Neural cell (in vitro differentiated cells): Measurements from ENCODE around the gene ADGRB3. TPM values are rescaled to one million over a fixed set of nuclear protein-coding genes. Genes with fewer than 3 reads are reported as not detected.

Experiments
- H2AFZ ChIP-seq: fragments of 200-600, 300-800 bp; sonication (generic), shearing (Covaris generic); 2 replicates; pipeline ENCODE4 v1.6.0; 2014; ENCODE audit warnings: low read depth, mild to moderate bottlenecking, antibody characterized with exemption, low read length, moderate library complexity
- H3F3A ChIP-seq: fragments of 200-600 bp; shearing (Covaris generic); 2 replicates; pipeline ENCODE4 v1.6.1; 2016; ENCODE audit warnings: mild to moderate bottlenecking, moderate library complexity, mixed read lengths, antibody characterized with exemption, low read length; ENCODE audit not compliant: insufficient read depth, poor library complexity, severe bottlenecking
- H3K27ac ChIP-seq: fragments of 200-600, 300-800 bp; sonication (generic), shearing (Covaris generic); 2 replicates; pipeline ENCODE4 v1.5.1; 2014; ENCODE audit warnings: mild to moderate bottlenecking, low read length, moderate library complexity
- H3K27me3 ChIP-seq: fragments of 300-800, 200-600 bp; sonication (generic), shearing (Covaris generic); 2 replicates; pipeline ENCODE4 v1.6.0; 2014; ENCODE audit warnings: mild to moderate bottlenecking, low read depth, low read length, moderate library complexity; ENCODE audit not compliant: insufficient read depth
- H3K36me3 ChIP-seq: fragments of 300-800, 200-600 bp; sonication (generic), shearing (Covaris generic); 2 replicates; pipeline ENCODE4 v1.5.1; 2014; ENCODE audit warnings: mild to moderate bottlenecking, antibody characterized with exemption, low read length, moderate library complexity; ENCODE audit not compliant: insufficient read depth
- H3K4me2 ChIP-seq: fragments of 300-800, 200-600 bp; sonication (generic), shearing (Covaris generic); 2 replicates; pipeline ENCODE4 v1.6.0; 2014; ENCODE audit warnings: mild to moderate bottlenecking, low read length
- H3K4me3 ChIP-seq: fragments of 300-800, 200-600 bp; sonication (generic), shearing (Covaris generic); 2 replicates; pipeline ENCODE4 v1.5.1; 2014; ENCODE audit warnings: mild to moderate bottlenecking, low read length, moderate library complexity
- H3K79me2 ChIP-seq: fragments of 200-600 bp; shearing (Covaris generic); replicated peaks from 2 replicates; pipeline ENCODE4 v1.6.0; 2014; ENCODE audit warnings: mild to moderate bottlenecking, low read length, moderate library complexity; ENCODE audit not compliant: insufficient read depth
- H3K9ac ChIP-seq: fragments of 300-800, 200-600 bp; sonication (generic), shearing (Covaris generic); 2 replicates; pipeline ENCODE4 v1.6.1; 2016; ENCODE audit warnings: mild to moderate bottlenecking, low read length, mixed read lengths
- H3K9me2 ChIP-seq: fragments of 200-600 bp; shearing (Covaris generic); 2 replicates; pipeline ENCODE4 v1.6.1; 2016; ENCODE audit warnings: mild to moderate bottlenecking, low read length, mixed read lengths; ENCODE audit not compliant: insufficient read depth
- H3K9me3 ChIP-seq: fragments of 200-600, 300-800 bp; sonication (generic), shearing (Covaris generic); 2 replicates; pipeline ENCODE4 v1.6.1; 2016; ENCODE audit warnings: mild to moderate bottlenecking, mixed run types, low read length, moderate library complexity, mixed read lengths
- H4K20me1 ChIP-seq: fragments of 200-600 bp; shearing (Covaris generic); 2 replicates; pipeline ENCODE4 v1.6.1; 2016; ENCODE audit warnings: mild to moderate bottlenecking, mixed run types; ENCODE audit not compliant: insufficient read depth
- CTCF ChIP-seq: fragments of 450-650 bp; IDR thresholded peaks from 2 replicates; pipeline ENCODE4 v1.5.1; 2014; ENCODE audit warnings: antibody characterized with exemption, mild to moderate bottlenecking, moderate library complexity; ENCODE audit not compliant: poor library complexity, severe bottlenecking
- EP300 ChIP-seq: fragments of 450-650 bp; conservative IDR thresholded peaks from 2 replicates; pipeline ENCODE4 v1.6.1; 2014; ENCODE audit warnings: antibody characterized with exemption, mild to moderate bottlenecking, moderate library complexity; ENCODE audit not compliant: poor library complexity, severe bottlenecking
- EZH2 ChIP-seq: fragments of 200-600, 300-800 bp; shearing (Covaris generic), sonication (generic); IDR thresholded peaks from 2 replicates; pipeline ENCODE4 v1.6.1; 2014; ENCODE audit warnings: antibody characterized with exemption, low read length, borderline replicate concordance, mild to moderate bottlenecking; ENCODE audit not compliant: insufficient read depth, poor library complexity, severe bottlenecking
- MXI1 ChIP-seq: fragments of 450-650 bp; conservative IDR thresholded peaks from 2 replicates; pipeline ENCODE4 v1.6.1; 2014; ENCODE audit warnings: antibody characterized with exemption, mild to moderate bottlenecking; ENCODE audit not compliant: poor library complexity, severe bottlenecking
- POLR2AphosphoS5 ChIP-seq: IDR thresholded peaks from 2 replicates; pipeline ENCODE4 v1.6.1; 2012
- RAD21 ChIP-seq: fragments of 450-650 bp; conservative IDR thresholded peaks from 2 replicates; pipeline ENCODE4 v1.6.1; 2014; ENCODE audit warnings: antibody characterized with exemption, mild to moderate bottlenecking, moderate library complexity
- REST ChIP-seq: IDR thresholded peaks from 2 replicates; pipeline ENCODE4 v1.6.1; 2012; ENCODE audit warnings: borderline replicate concordance
- SMC3 ChIP-seq: fragments of 450-650 bp; conservative IDR thresholded peaks from 2 replicates; pipeline ENCODE4 v1.6.1; 2014; ENCODE audit warnings: antibody characterized with exemption, mild to moderate bottlenecking, moderate library complexity; ENCODE audit not compliant: poor library complexity
- TAF1 ChIP-seq: IDR thresholded peaks from 2 replicates; pipeline ENCODE4 v1.6.1; 2012; ENCODE audit warnings: low read depth
- polyA plus RNA-seq: library from polyadenylated mRNA; depleted of rRNA; stranded (reverse); fragments of >200 nt; gene quantifications from 2 replicates; pipeline ENCODE4 v1.2.3, GENCODE V29; 2014

ADGRB3 gene
- polyA plus RNA-seq, 1 donor from 2014 or later = 66.5 TPM

GRCh38 chr6:69086689-69087088 is 451.6 kb downstream of the ADGRB3 start:
- H3K9me3 ChIP-seq = no peaks in the 10 kb centered on the region
- no peaks in the 10 kb centered on the region for H3K27me3 ChIP-seq
- no peaks in the 10 kb centered on the region for H3K9me2 ChIP-seq

GRCh38 chr6:69089539-69089938 is 454.5 kb downstream of the ADGRB3 start:
- Histone ChIP-seq H3K27me3 (no peaks in the 10 kb centered on the region), H3K9me2 (no peaks in the 10 kb centered on the region), H3K27ac (no peak overlapping the region), H4K20me1 (no peaks in the 10 kb centered on the region), H2AFZ (no peak overlapping the region), H3K4me3 (no peak overlapping the region), H3K9me3 (no peaks in the 10 kb centered on the region), H3F3A (no peaks in the 10 kb centered on the region), H3K4me2 (no peak overlapping the region), H3K79me2 (no peaks in the 10 kb centered on the region), H3K9ac (no peak overlapping the region), H3K36me3 (no peaks in the 10 kb centered on the region)
- TF ChIP-seq MXI1 (no peak), RAD21 (no peak), CTCF (no peak), EP300 (no peak), SMC3 (no peak), EZH2 (no peak), POLR2AphosphoS5 (no peak)

More at GRCh38 chr6:69086689-69087088, 451.6 kb downstream of the ADGRB3 start:
- no peak for TF ChIP-seq POLR2AphosphoS5
- TF ChIP-seq RAD21 = no peak
- TF ChIP-seq SMC3 = no peak
- TF ChIP-seq CTCF = no peak
- TF ChIP-seq MXI1 = no peak
- no peak for TF ChIP-seq TAF1
- TF ChIP-seq REST = no peak
- no peak for TF ChIP-seq EP300
- no peak for TF ChIP-seq EZH2
- Histone ChIP-seq H3K27ac (no peak overlapping the region), H4K20me1 (no peaks in the 10 kb centered on the region), H3K9ac (no peak overlapping the region), H3K36me3 (no peaks in the 10 kb centered on the region), H3K79me2 (no peaks in the 10 kb centered on the region), H3K4me2 (no peak overlapping the region), H3K4me3 (no peak overlapping the region), H2AFZ (no peak overlapping the region), H3F3A (no peaks in the 10 kb centered on the region)
